GM11168 (cell line): ENCODE results near the gene MYBPC3.

Experiments used
- in situ Hi-C: fragments of 300-500 bp; cut with MboI; formaldehyde crosslinking; loops from one replicate; pipeline ENCODE4 v1.12.0; 2022; ENCODE audit warnings: low sequenced_read_pairs; ENCODE audit not compliant: unreplicated experiment

Gene MYBPC3

GRCh38 chr11:47359162-47359561 lies 6.7 kb upstream of the MYBPC3 start:
- in situ Hi-C loops, result no loop called here

- in situ Hi-C loops, result no loop called here
These were observed 6.2 kb upstream of the MYBPC3 start for GRCh38 chr11:47358731-47359051.

GRCh38 chr11:47357985-47358730 lies 5.7 kb upstream of the MYBPC3 start:
- in situ Hi-C loops, result no loop called here

- in situ Hi-C loops, result no loop called here
These were observed 4.5 kb upstream of the MYBPC3 start for GRCh38 chr11:47356998-47357329.

- in situ Hi-C loops, result no loop called here
These were observed 3.9 kb upstream of the MYBPC3 start for GRCh38 chr11:47356129-47356997.

GRCh38 chr11:47355283-47356128 lies 3.0 kb upstream of the MYBPC3 start:
- in situ Hi-C loops, result no loop called here

GRCh38 chr11:47354913-47355282 lies 2.4 kb upstream of the MYBPC3 start:
- in situ Hi-C loops, result no loop called here

- in situ Hi-C loops, result no loop called here
These were observed 1.7 kb upstream of the MYBPC3 start for GRCh38 chr11:47353978-47354774.

- in situ Hi-C loops, result no loop called here
These were observed 1.1 kb downstream of the MYBPC3 start for GRCh38 chr11:47351156-47352126.

GRCh38 chr11:47350315-47350714 lies 2.2 kb downstream of the MYBPC3 start:
- in situ Hi-C loops, result no loop called here

- in situ Hi-C loops, result no loop called here
These were observed 2.9 kb downstream of the MYBPC3 start for GRCh38 chr11:47349521-47350095.

GRCh38 chr11:47348859-47349258 lies 3.6 kb downstream of the MYBPC3 start:
- in situ Hi-C loops, result no loop called here

GRCh38 chr11:47348131-47348802 lies 4.2 kb downstream of the MYBPC3 start:
- in situ Hi-C loops, result no loop called here

GRCh38 chr11:47347137-47347536 lies 5.4 kb downstream of the MYBPC3 start:
- in situ Hi-C loops, result no loop called here

- in situ Hi-C loops, result no loop called here
These were observed 6.5 kb downstream of the MYBPC3 start for GRCh38 chr11:47345890-47346563.

- in situ Hi-C loops, result no loop called here
These were observed 9.6 kb downstream of the MYBPC3 start for GRCh38 chr11:47342854-47343253.

GRCh38 chr11:47342036-47342803 lies 10.3 kb downstream of the MYBPC3 start:
- in situ Hi-C loops, result no loop called here
